ENCODE results near the gene TSPAN4. TPM values are rescaled to one million over a fixed set of nuclear protein-coding genes. Genes with fewer than 3 reads are reported as not detected.

The TSPAN4 gene
- total RNA-seq, 1 experiment from 2014 or later, result 50.3 TPM

GRCh38 chr11:875203-875602 is 32.6 kb downstream of the TSPAN4 start:
- Histone ChIP-seq H3K4me3 (replicated peaks in 1 of 2; ENCODE audit: low read depth in 1 of 2, low read length in 2 of 2) (no peak overlapping the region), H3K4me2 (ENCODE audit: low read length) (no peak overlapping the region), H4K20me1 (ENCODE audit: insufficient read depth) (no peaks in the 10 kb centered on the region), H3K36me3 (ENCODE audit: control insufficient read depth in 1 of 2, insufficient read depth in 2 of 2, low read length in 2 of 2) (peaks cover 0 to 3% of the 10 kb centered on the region in 2 experiments; a peak in 2 of 4 replicates), H3K27ac (ENCODE audit: low read depth, low read length) (no peak overlapping the region), H3K79me2 (ENCODE audit: insufficient read depth, low read length) (no peaks in the 10 kb centered on the region), H2AFZ (ENCODE audit: low read depth, low read length, poor library complexity, severe bottlenecking) (no peak overlapping the region), H3K4me1 (ENCODE audit: control insufficient read depth in 1 of 2, insufficient read depth in 2 of 2, low read length in 2 of 2) (peaks cover 2 to 24% of the 10 kb centered on the region in 2 experiments; a peak in 3 of 4 replicates), H3K9me3 (ENCODE audit: control insufficient read depth in 1 of 2, insufficient read depth in 1 of 2, low read depth in 1 of 2, low read length in 2 of 2) (no peaks in the 10 kb centered on the region), H3K27me3 (ENCODE audit: insufficient read depth, low read length) (no peaks in the 10 kb centered on the region), H3K9ac (ENCODE audit: low read length) (no peak overlapping the region), H3K9me2 (ENCODE audit: insufficient read depth) (no peaks in the 10 kb centered on the region)
- POLR2A ChIA-PET, result no interaction called here
- CTCF ChIA-PET, result no interaction called here
- no peak for TF ChIP-seq POLR2AphosphoS5 (IDR thresholded peaks at IDR 0.05; ENCODE audit: low read depth, low read length)
- TF ChIP-seq ATF3 (IDR thresholded peaks at IDR 0.05), result no peak
- no peak for TF ChIP-seq SP1 (IDR thresholded peaks at IDR 0.05; ENCODE audit: low read depth)
- TF ChIP-seq CTCF (IDR thresholded peaks at IDR 0.05 in 2 of 3, conservative IDR thresholded peaks at IDR 0.05 in 1 of 3; ENCODE audit: borderline replicate concordance in 1 of 3, insufficient read depth in 1 of 3, low read depth in 2 of 3, low read length in 2 of 3), result no peak
- TF ChIP-seq TCF7L2 (IDR thresholded peaks at IDR 0.05; ENCODE audit: borderline replicate concordance, extremely low read depth, insufficient read depth, insufficient read length), result no peak
- RAD21 ChIA-PET (ENCODE audit: low non-redundant PET in 1 of 2, low total read pairs in 2 of 2, uncharacterized antibody in 2 of 2, unreplicated experiment in 2 of 2), result no interaction called here
- intact Hi-C loops (cut with micrococcal nuclease), result loop anchor here (10.0 kb wide), 1 partner anchor 180 kb away; no protein-coding TSS in a partner anchor
- no peak for DNase-seq (ENCODE audit: low read depth, low spot score)
- no TSS peak for BruUV-seq (replicated peaks)
- ATAC-seq, result no peak

- H4K20me1 ChIP-seq (ENCODE audit: insufficient read depth), result no peaks in the 10 kb centered on the region
- H3K4me2 ChIP-seq (ENCODE audit: low read length), result no peak overlapping the region
- ATAC-seq (no peak), DNase-seq (ENCODE audit: low read depth, low spot score) (no peak)
- BruUV-seq (replicated peaks), result no TSS peak
- ChIA-PET RAD21 (ENCODE audit: low non-redundant PET in 1 of 2, low total read pairs in 2 of 2, uncharacterized antibody in 2 of 2, unreplicated experiment in 2 of 2) (no interaction called here), CTCF (no interaction called here), POLR2A (no interaction called here)
- H3K79me2 ChIP-seq (ENCODE audit: insufficient read depth, low read length), result no peaks in the 10 kb centered on the region
- peaks cover 2 to 24% of the 10 kb centered on the region in 2 experiments; a peak in 3 of 4 replicates for H3K4me1 ChIP-seq (ENCODE audit: control insufficient read depth in 1 of 2, insufficient read depth in 2 of 2, low read length in 2 of 2)
- no peaks in the 10 kb centered on the region for H3K9me2 ChIP-seq (ENCODE audit: insufficient read depth)
- no peak overlapping the region for H3K27ac ChIP-seq (ENCODE audit: low read depth, low read length)
- no peak overlapping the region for H2AFZ ChIP-seq (ENCODE audit: low read depth, low read length, poor library complexity, severe bottlenecking)
- H3K27me3 ChIP-seq (ENCODE audit: insufficient read depth, low read length), result no peaks in the 10 kb centered on the region
- H3K9me3 ChIP-seq (ENCODE audit: control insufficient read depth in 1 of 2, insufficient read depth in 1 of 2, low read depth in 1 of 2, low read length in 2 of 2), result no peaks in the 10 kb centered on the region
- H3K36me3 ChIP-seq (ENCODE audit: control insufficient read depth in 1 of 2, insufficient read depth in 2 of 2, low read length in 2 of 2), result peaks cover 0 to 3% of the 10 kb centered on the region in 2 experiments; a peak in 2 of 4 replicates
- H3K4me3 ChIP-seq (replicated peaks in 1 of 2; ENCODE audit: low read depth in 1 of 2, low read length in 2 of 2), result no peak overlapping the region
- no peak overlapping the region for H3K9ac ChIP-seq (ENCODE audit: low read length)
- intact Hi-C loops (cut with micrococcal nuclease), result loop anchor here (10.0 kb wide), 1 partner anchor 179 kb away; no protein-coding TSS in a partner anchor
- TF ChIP-seq POLR2AphosphoS5 (IDR thresholded peaks at IDR 0.05; ENCODE audit: low read depth, low read length) (no peak), SRF (IDR thresholded peaks at IDR 0.05; ENCODE audit: low read depth) (no peak), EZH2phosphoT487 (IDR thresholded peaks at IDR 0.05; ENCODE audit: borderline replicate concordance) (no peak), YY1 (IDR thresholded peaks at IDR 0.05; ENCODE audit: extremely low read depth, insufficient replicate concordance, low read depth, low read length) (no peak), CEBPB (IDR thresholded peaks at IDR 0.05; ENCODE audit: low read depth) (no peak), EZH2 (IDR thresholded peaks at IDR 0.05) (no peak), ZNF274 (IDR thresholded peaks at IDR 0.05; ENCODE audit: low read depth, low read length) (no peak), FOSL1 (IDR thresholded peaks at IDR 0.05; ENCODE audit: low read depth) (no peak), CBX3 (IDR thresholded peaks at IDR 0.05; ENCODE audit: low read depth) (no peak), TCF7L2 (IDR thresholded peaks at IDR 0.05; ENCODE audit: borderline replicate concordance, extremely low read depth, insufficient read depth, insufficient read length) (no peak), MAX (IDR thresholded peaks at IDR 0.05) (no peak), ZBTB33 (IDR thresholded peaks at IDR 0.05; ENCODE audit: extremely low read depth, insufficient replicate concordance, low read length) (no peak), EGR1 (IDR thresholded peaks at IDR 0.05; ENCODE audit: low read depth) (no peak)
Observed at GRCh38 chr11:875769-876301, 33.2 kb downstream of the TSPAN4 start.

All from HCT116 (cell line).